K562 (cell line): Measurements from ENCODE around the gene FBXL2. TPM values are rescaled to one million over a fixed set of nuclear protein-coding genes. Genes with fewer than 3 reads are reported as not detected.

Experiments used
- CBFA2T3 ChIP-seq: fragments of 450-650 bp; IDR thresholded peaks from 2 replicates; pipeline ENCODE4 v1.6.1; 2017
- CSDE1 ChIP-seq, 2 experiments: fragments of 450-650 bp; IDR thresholded peaks; 2 replicates each; pipeline ENCODE4 v1.6.1; 2016; ENCODE audit warnings: mild to moderate bottlenecking in 1 of 2
- EGR1 ChIP-seq: fragments of 450-650 bp; conservative IDR thresholded peaks from 2 replicates; pipeline ENCODE4 v1.6.1; 2017; ENCODE audit warnings: mild to moderate bottlenecking
- ETS1 ChIP-seq: conservative IDR thresholded peaks from 2 replicates; pipeline ENCODE4 v1.6.1; 2011; ENCODE audit warnings: low read depth, mild to moderate bottlenecking, low read length; ENCODE audit not compliant: control insufficient read depth
- FIP1L1 ChIP-seq: fragments of 200-400 bp; formaldehyde crosslinking; IDR thresholded peaks from 2 replicates; pipeline ENCODE4 v1.6.1; 2018; ENCODE audit warnings: mild to moderate bottlenecking, low read depth, low read length; ENCODE audit not compliant: poor library complexity, severe bottlenecking
- GTF3C2 ChIP-seq: IDR thresholded peaks from 3 replicates; pipeline ENCODE4 v1.6.1; 2011; ENCODE audit warnings: borderline replicate concordance, mild to moderate bottlenecking, moderate library complexity; ENCODE audit not compliant: insufficient read length; ENCODE audit errors: extremely low read depth
- IRF2 ChIP-seq: sonication (generic); formaldehyde crosslinking; IDR thresholded peaks from 2 replicates; pipeline ENCODE4 v1.8.1; 2022; ENCODE audit warnings: mild to moderate bottlenecking, missing genetic modification reagents
- KDM2B ChIP-seq: fragments of 250-450 bp; sonication (Bioruptor Pico); IDR thresholded peaks from 2 replicates; pipeline ENCODE4 v1.8.0; 2021; ENCODE audit warnings: mild to moderate bottlenecking, moderate library complexity
- L3MBTL2 ChIP-seq: fragments of 450-650 bp; IDR thresholded peaks from 2 replicates; pipeline ENCODE4 v1.6.1; 2016; ENCODE audit warnings: mild to moderate bottlenecking, moderate library complexity
- MAFK ChIP-seq: IDR thresholded peaks from 2 replicates; pipeline ENCODE4 v1.6.1; 2011; ENCODE audit warnings: low read length, improper control_type of control experiment
- MED1 ChIP-seq: sonication (generic); formaldehyde crosslinking; IDR thresholded peaks from 2 replicates; pipeline ENCODE4 v1.8.1; 2023; ENCODE audit warnings: missing genetic modification reagents, borderline replicate concordance
- MYNN ChIP-seq, 2 experiments: sonication (generic); formaldehyde crosslinking in 1 of 2; IDR thresholded peaks; 2 replicates each; pipeline versions ENCODE4 v1.5.0 to v1.6.1; 2016 to 2020; ENCODE audit warnings: antibody characterized with exemption in 1 of 2, missing genetic modification reagents in 1 of 2
- NBN ChIP-seq: fragments of 450-650 bp; IDR thresholded peaks from 2 replicates; pipeline ENCODE4 v1.6.1; 2016; ENCODE audit warnings: low read depth, mild to moderate bottlenecking
- NFIC ChIP-seq: fragments of 450-650 bp; IDR thresholded peaks from 2 replicates; pipeline ENCODE4 v1.6.1; 2017; ENCODE audit warnings: mild to moderate bottlenecking, inconsistent platforms
- PCBP2 ChIP-seq: fragments of 200-400 bp; formaldehyde crosslinking; IDR thresholded peaks from 2 replicates; pipeline ENCODE4 v1.6.1; 2018; ENCODE audit warnings: low read length, low read depth, mild to moderate bottlenecking, moderate library complexity; ENCODE audit not compliant: poor library complexity, severe bottlenecking
- PHB2 ChIP-seq: fragments of 450-650 bp; IDR thresholded peaks from 2 replicates; pipeline ENCODE4 v1.6.1; 2017; ENCODE audit warnings: low read depth
- RHOXF2B ChIP-seq: fragments of 250-450 bp; sonication (Bioruptor Pico); conservative IDR thresholded peaks from 2 replicates; pipeline ENCODE4 v1.5.1; 2021
- SIN3A ChIP-seq, 2 experiments: fragments of 150-350 bp in 1 of 2; IDR thresholded peaks; 2 replicates each; pipeline ENCODE4 v1.6.1; 2011 to 2016; ENCODE audit warnings: borderline replicate concordance in 2 of 2, low read depth in 2 of 2, low read length in 2 of 2, mild to moderate bottlenecking in 2 of 2, moderate library complexity in 2 of 2; ENCODE audit not compliant: control insufficient read depth in 1 of 2
- SRSF3 ChIP-seq: fragments of 200-400 bp; formaldehyde crosslinking; IDR thresholded peaks from 2 replicates; pipeline ENCODE4 v1.6.1; 2016; ENCODE audit warnings: mild to moderate bottlenecking, low read length, moderate library complexity; ENCODE audit not compliant: insufficient read depth
- TCF7 ChIP-seq: sonication (generic); IDR thresholded peaks from 2 replicates; pipeline ENCODE4 v1.6.1; 2016; ENCODE audit warnings: antibody characterized with exemption, borderline replicate concordance
- XRCC5 ChIP-seq: fragments of 200-400 bp; formaldehyde crosslinking; IDR thresholded peaks from 2 replicates; pipeline ENCODE4 v1.6.1; 2017; ENCODE audit warnings: low read depth, mild to moderate bottlenecking, low read length
- ZBTB12 ChIP-seq: fragments of 250-450 bp; sonication (Bioruptor Pico); IDR thresholded peaks from 2 replicates; pipeline ENCODE4 v1.4.0; 2020
- ZKSCAN3 ChIP-seq: fragments of 250-450 bp; sonication (Bioruptor Pico); IDR thresholded peaks from 2 replicates; pipeline ENCODE4 v1.4.0; 2020
- ZNF347 ChIP-seq: fragments of 450-650 bp; formaldehyde crosslinking; IDR thresholded peaks from 2 replicates; pipeline ENCODE4 v1.4.0; 2020; ENCODE audit warnings: low read depth, mild to moderate bottlenecking, moderate library complexity
- ZNF707 ChIP-seq: fragments of 250-450 bp; sonication (Bioruptor Pico); conservative IDR thresholded peaks from 2 replicates; pipeline ENCODE4 v1.8.0; 2022; ENCODE audit warnings: inconsistent platforms, mild to moderate bottlenecking, moderate library complexity
- polyA plus RNA-seq, 8 experiments: library from polyadenylated mRNA; depleted of rRNA in 4 of 8; stranded (reverse) in 5 of 8; unstranded in 3 of 8; fragments of >200 nt; fragmentation: Nextera tagmentation in 2 of 8; fragmentation: Illumina TruSeq in 1 of 8; extraction: Ambion mirVana in 2 of 8; extraction: Trizol in 1 of 8; gene quantifications; 2 replicates each; pipeline versions ENCODE4 v1.2.1 to v1.2.3, GENCODE V29; 2011 to 2014; ENCODE audit warnings: inconsistent platforms in 1 of 8, missing spikeins in 1 of 8
- total RNA-seq, 7 experiments: library from RNA; depleted of rRNA in 6 of 7; stranded (reverse); fragments of >200 nt in 6 of 7; fragmentation: Illumina TruSeq in 2 of 7; extraction: Trizol in 2 of 7; gene quantifications; 2 replicates each; pipeline versions ENCODE4 v1.2.1 to v1.2.3, GENCODE V29; 2011 to 2021; ENCODE audit warnings: low replicate concordance in 1 of 7

FBXL2 gene
- total and polyA plus RNA-seq, 9 of the 15 experiments (the other 6 are each of a cell fraction or from before 2014, with no cell fraction given): 1.3 to 6.9 (median 1.9) TPM

GRCh38 chr3:33372218-33373081, 95.2 kb downstream of the FBXL2 start (continued):
- TF ChIP-seq GTF3C2: no peak
- no peak for TF ChIP-seq SIN3A (IDR thresholded peaks at IDR 0.05; ENCODE audit: borderline replicate concordance in 2 of 2, control insufficient read depth in 1 of 2, low read depth in 2 of 2, low read length in 2 of 2)
- no peak for TF ChIP-seq MED1
- TF ChIP-seq ZKSCAN3: no peak
- TF ChIP-seq NFIC: no peak
- no peak for TF ChIP-seq PHB2
- no peak for TF ChIP-seq FIP1L1
- TF ChIP-seq KDM2B (CRISPR knock-in tag): no peak
- TF ChIP-seq ZBTB12 (CRISPR knock-in tag): no peak
- TF ChIP-seq EGR1: no peak
- TF ChIP-seq ETS1: no peak
- TF ChIP-seq MAFK: no peak
- TF ChIP-seq TCF7: no peak
- no peak for TF ChIP-seq CBFA2T3
- no peak for TF ChIP-seq PCBP2
- no peak for TF ChIP-seq ZNF707 (CRISPR knock-in tag)
- no peak for TF ChIP-seq ZNF347 (CRISPR knock-in tag)
- peak; percentile 55; the same call in 1 of the 2 replicates for TF ChIP-seq NBN
- no peak for TF ChIP-seq SRSF3
- TF ChIP-seq IRF2 (CRISPR knock-in tag): no peak
- TF ChIP-seq CSDE1 (IDR thresholded peaks at IDR 0.05): no peak
- TF ChIP-seq L3MBTL2: no peak
- TF ChIP-seq MYNN (IDR thresholded peaks at IDR 0.05): no peak
- no peak for TF ChIP-seq MYNN (CRISPR knock-in tag; IDR thresholded peaks at IDR 0.05)
- TF ChIP-seq XRCC5: peak; percentile 81
- TF ChIP-seq RHOXF2B (CRISPR knock-in tag): no peak
